NCI-H2081 treated with DMSO at 0.1 percent for 48 hours (cell line): ENCODE results near the gene PRKCA.

Source experiments
- DNase-seq: peaks from one replicate; lab custom pipeline; 2025; lab: John Stamatoyannopoulos, UW

Gene PRKCA

DNA sequence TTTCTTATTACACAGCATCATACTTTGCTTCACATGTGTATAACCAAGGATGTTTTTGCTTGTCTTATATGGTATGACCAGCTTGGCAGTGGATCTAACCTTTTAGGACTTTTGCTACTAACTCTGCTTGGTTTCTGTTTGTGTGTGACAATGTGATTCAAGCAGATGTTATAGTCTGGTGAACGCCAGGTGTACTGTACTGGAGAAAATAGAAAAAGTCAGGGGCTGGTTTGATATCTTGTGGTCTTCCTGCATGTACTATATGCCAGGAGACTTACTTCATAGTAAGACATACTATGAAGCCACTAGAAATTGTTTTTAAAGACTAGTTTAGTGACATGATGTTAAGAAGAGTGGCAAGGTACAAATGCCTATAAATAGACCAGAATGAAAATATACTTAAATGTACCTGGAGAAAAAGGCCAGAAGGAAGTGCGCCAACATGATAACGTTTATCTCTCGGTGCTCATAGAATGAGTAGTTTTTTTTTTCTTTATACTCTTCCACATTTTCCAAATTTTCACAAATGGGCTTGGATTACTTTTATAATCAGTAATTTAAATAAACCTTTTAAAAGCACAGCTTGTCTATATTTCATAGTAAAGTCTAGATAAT lies 112.3 kb downstream of the PRKCA start:
- DNase-seq = no peak

DNA sequence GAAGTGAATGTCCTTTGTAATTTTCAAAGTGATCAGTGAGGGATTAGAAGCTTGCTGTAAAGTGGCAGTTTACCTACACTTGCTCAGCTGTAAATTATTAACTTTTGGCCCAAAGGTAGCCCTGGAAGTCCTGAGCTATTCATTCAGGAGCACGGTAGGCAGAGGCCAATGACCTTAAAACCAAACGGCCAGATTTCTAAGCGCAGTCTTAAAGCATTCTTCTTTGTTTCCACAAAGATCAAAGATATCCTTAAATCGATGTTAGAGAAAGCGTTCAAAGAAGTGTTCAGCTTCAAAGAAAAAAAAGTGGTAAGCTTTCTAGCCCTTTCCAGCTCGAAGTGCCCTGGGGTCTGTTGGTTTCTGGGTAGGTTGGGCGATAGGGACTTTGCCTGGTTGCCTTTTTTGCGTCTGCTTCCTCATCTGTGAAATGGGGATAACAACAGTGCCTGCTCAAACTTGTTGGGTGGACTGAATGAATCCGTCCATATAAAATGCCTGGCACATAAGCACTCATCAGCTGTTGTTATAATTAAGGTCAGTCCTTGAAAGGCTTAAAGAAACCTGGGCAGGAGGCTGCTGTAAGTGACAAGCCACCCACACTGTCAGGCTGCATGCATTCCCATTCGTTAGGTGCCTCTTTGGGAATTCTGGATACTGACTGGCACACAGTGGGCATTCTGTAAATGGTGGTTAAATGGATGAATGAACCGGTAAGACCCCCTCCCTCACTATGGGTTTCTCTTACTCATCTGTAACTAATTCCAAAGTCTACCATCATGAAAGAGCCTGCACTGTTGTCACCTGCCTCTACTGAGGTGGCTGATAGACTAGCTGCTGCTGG lies 113.2 kb downstream of the PRKCA start:
- no peak for DNase-seq

DNA sequence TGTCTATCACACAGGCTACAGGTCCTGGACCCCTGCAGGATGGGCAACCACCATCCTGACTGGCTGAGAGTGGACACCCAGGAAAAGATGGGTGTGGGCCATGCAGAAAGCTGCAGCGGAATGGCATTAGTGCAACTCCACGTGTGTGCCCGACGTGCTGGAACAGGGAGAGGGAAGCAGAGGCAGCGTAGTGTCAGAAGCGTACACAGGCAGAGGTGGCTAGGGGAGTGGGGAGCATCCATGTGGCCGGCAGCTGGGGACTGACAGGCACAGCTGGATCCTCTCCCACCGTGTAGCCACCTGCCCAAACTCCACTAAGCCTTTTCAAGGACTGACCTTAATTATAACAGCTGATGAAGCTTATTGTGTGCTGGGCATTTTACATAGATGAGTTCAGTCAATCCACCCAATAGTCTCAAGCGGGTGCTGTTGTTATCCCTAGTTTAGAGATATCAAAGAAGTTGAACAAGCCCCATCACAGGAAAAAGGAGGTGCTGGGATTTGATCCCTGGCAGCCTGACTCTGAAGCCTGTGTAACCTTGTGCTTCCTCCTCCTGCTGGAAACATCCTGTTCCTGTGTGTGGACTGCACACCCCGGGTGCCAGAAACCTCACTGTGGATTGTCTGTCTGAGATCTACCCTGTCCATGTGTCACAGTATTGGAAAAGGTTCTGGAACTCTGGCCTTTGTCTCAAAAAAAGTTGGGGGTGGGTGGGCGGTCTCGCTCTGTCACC lies 114.0 kb downstream of the PRKCA start:
- DNase-seq = no peak

DNA sequence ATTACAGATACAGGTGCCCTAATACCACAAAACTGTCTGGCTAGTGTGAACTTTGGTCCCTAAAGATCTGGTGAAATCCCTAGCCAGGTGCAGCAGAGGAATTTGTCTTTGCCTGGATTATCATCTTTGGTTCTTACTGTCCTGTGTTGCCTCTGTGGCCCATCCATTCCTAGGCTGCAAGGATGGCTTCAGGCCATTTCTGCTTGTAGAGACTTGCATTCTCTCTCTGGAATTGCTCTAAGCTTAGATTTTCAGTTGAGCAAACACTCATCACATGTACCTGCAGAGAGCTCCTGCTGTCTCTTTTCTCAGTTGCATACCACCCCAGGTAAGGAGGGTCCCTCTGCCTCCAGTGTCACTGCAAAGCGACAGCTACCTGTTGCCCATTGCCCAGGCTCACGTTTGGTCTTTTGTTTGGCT lies 114.9 kb downstream of the PRKCA start:
- DNase-seq = no peak

DNA sequence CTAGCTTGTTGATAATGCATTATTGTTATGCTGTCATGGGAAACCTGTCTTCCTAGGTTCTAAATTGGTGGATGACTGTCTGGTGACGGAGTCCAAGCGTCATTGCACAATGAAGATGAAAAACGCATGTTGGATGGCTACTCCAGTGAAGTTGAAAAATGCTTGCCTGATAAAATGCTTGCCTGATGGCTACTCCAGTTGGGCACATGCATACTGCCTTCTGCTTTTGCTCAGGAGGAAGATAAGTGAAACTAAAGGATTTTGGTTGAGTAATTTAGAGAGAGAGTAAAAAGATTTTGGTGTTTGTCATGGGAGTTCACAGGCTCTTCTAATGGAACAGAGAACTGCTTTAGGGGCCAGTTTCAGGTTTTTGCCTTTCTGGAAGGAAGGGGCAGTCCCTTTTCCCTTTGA lies 118.6 kb downstream of the PRKCA start:
- no peak for DNase-seq

DNA sequence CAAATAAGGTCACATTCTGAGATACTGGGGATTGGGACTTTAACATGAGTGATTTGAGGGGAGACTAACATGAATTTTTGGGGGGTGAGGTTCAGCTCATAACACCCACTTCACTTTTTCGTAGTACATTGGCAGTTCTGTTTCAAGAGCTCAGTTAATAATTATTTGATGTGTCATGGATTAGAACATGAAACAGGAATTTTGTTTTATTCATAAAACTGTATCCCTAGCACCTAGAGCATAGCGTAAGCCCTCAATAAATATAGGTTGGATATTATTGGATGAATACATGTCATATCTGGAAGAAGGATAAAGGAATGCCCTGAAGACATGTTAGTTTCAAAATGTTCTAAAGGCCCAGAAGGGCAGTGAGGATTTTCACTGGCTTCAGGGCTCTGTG lies 119.8 kb downstream of the PRKCA start:
- DNase-seq = no peak

DNA sequence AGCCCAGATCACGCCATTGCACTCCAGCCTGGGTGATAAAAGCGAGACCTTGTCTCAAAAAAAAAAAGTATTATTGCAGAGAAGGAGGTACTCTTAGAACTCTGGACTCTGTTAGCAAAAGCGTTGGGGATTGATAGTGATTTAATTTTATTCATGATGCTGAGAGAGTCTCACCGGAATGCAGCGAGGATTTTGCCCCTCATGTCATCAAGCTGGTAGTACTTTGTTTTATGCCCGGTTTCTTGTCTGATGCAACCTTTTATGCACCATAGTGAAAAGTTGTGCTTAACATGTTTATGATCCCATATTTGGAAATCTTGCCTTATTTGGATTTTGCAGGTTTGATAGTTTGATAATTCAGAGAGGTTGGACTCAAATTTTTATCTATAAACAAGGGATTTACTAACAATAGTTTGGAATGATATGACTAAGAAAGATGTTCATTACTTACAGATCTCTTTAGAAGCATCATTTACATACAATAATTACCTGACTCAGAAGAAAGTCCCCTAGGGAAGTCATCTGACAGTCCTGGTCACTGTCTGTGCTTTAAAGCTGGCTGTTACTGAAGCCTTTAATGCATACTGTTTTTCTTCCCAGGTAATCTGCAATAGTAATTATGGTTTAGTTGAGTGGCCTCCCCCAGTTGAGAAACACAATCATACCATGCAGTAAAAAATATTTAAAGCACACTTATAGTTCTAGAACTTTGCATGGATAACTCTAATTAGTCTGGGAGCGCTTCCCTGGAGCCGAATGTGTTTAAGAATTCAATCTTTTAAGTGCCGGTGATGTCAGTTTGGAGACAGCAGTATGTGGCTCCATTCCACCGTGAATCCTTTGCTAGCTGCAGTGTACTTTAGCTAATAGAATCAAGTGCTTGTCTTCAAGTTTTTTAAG lies 120.9 kb downstream of the PRKCA start:
- DNase-seq = no peak

DNA sequence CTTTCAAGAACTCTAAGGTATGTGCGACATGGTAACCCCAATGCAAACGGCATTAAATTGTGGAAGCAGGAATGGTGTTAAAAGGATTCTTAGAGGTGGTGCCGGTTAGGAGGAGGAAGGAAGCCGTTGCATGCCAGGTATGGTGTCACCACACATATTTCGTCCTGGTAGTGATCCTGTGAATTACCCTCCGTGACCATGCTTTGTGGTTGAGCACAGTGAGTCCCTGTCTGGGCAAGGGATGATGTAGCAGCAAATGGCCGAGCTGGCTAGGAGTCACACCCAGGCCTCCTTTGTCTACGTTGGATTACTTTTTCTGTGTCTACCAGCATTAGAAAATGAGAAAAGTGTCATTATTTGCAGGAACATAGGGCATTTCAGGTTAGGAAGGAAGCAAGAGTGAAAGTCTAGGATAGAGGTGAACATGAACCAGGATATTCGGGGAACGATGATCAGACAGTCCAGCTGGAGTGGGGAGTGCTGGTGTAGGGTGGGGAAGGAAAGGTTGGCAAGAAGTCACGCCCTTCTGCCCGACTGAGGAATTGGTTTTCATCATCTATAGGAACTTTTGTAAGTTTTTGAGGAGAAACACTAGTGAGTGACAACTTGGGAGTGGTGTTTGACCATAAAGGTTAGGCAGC lies 123.5 kb downstream of the PRKCA start:
- DNase-seq = no peak

DNA sequence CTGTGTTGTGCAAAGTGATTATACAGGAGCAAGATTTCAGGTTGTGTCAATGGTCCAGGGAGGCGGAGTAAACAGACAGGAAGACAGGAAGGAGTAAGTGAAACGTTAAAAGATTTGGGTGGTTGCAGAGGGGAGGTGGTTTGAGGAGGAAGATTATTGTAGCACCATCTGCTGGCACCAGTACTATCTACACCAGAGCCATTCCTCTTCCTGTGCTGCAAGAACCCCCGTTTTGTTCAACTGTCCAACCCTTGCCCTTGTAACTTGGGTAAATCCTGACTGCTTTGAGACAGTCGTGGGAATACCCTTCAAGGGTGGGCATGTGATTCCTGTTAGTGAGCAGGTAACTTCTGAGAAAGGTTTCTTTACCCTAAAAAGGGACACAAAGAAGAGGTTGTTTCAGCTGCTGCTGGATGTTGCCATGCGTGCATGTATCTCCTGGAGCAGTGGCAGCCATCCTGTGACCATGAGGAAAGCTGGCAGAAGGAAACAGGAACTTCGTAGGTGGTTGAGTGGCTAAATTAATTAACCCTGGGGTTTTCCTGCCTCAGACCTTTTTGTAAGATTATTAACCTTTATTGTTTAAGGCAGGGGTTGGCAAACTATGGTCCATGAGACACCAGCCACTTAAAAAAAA lies 124.1 kb downstream of the PRKCA start:
- DNase-seq = no peak

DNA sequence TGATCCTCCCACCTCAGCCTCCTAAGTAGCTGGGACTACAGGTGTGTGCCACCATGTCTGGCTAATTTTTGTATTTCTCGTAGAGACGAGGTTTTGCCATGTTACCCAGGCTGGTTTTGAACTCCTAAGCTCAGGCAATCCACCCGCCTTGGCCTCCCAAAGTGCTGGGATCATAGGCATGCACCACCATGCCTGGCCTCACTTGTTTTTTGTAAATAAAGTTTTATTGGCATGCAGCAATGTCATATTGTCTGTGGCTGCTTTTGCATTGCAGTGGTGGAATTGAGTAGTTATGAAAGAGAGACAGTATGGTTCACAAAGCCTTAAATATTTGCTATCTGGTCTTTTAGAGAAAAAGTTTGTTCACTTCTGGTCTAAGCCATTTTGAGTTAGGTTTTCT lies 124.7 kb downstream of the PRKCA start:
- DNase-seq = no peak

DNA sequence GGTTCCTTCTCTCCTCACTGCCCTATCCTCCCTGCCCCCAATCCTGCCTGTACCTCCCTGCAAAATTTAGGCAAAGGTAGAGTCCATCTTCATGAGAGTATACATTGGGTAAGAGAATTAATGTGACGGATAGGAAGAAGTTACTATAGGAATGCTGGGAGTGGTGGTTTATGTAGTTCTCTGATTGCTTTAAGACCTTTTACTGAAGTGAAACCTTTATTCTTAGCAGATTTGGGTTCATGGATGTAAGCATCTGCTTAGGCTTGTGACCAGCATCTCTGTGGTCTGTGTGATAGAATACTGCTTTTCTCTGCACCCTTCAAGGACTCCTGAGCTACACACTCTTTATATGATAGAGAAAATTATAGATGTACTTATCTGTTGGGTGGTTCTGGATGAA lies 127.3 kb downstream of the PRKCA start:
- no peak for DNase-seq

DNA sequence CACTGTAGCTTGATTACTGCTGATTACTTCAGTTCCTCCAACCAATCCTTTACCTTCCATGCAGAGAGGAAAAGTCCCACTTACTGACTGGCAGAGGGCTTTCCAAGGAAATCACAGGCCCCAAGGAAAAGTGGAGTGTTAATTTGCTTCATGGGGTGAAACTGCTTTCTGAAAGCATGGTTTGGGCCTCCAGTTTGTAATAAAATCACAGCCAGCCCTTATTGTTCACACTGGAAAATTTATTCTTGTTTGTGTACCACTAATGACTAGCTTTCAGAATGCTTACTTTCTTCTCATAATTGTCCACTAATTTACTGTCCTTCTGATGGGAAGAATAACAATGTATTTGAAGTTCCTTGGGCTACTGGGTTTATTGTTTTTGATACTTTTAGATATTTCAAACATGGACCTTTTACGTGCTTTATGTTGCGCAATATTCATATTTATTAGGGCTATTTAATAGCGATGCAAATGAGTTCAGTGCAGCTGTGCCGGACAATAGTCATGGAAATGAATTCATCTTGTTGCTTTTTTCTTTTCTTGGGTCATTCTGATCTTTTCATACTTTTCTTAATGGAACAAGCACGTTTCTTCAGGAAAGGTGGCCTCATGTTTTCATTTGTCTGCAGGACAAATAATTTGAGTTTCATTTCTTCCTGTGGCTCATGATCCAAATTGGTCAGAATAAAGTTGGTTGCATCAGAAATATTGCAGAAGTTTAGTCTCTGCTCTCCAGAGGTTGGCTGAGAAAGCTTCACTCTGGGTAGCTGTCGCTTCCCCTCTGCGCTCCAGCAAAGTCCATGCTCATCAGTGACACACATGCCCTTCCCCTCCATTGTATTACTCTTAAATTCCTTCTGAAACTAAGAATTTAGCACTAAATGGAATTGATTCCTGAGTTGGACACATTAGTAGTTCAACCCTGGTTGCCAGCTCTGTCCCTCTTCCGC lies 128.7 kb downstream of the PRKCA start:
- DNase-seq = no peak

DNA sequence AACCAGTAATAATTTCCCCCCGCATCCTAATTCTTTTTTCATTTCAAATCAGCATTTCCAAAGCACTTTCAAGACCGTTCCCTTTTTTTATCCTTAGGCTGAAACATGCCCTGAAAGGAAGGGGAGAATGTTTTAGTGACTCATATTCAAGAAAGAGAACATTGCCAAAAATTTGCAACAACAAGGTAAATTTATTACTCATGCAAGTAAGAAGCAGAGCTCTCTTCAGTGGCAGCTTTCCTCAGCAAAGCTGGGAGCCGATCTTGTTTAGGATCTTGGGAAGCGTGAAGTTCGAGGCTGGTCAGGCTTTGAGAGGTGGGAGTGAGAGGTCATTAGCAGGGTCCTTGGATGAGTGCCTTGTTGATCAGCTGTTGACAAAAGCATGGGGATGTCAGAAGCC lies 129.5 kb downstream of the PRKCA start:
- no peak for DNase-seq

DNA sequence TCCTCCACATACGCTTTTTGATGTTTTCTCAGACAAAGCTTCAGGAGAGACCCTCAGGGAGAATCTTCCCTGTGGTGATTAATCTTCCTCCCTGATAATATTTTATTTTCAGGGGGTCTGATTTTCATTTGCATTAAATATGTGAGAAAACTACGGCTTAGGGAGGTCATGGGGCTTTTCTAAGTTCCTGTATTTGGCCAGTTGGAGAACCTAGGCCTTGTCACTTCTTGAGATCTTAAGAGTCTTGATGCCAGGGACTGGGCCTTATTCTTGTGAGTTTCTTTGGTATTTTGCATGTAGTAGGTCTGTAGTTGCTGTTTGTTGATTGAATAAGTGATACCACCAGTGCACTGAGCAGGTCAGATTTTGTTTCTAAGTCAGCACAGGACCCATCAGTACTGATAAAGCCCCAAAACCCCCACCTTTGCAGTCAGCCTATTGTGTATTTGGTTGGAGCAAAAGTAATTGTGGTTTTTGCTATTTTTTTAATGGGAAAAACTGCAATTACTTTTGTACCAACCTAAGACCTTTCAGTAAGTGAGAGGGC lies 130.1 kb downstream of the PRKCA start:
- no peak for DNase-seq

DNA sequence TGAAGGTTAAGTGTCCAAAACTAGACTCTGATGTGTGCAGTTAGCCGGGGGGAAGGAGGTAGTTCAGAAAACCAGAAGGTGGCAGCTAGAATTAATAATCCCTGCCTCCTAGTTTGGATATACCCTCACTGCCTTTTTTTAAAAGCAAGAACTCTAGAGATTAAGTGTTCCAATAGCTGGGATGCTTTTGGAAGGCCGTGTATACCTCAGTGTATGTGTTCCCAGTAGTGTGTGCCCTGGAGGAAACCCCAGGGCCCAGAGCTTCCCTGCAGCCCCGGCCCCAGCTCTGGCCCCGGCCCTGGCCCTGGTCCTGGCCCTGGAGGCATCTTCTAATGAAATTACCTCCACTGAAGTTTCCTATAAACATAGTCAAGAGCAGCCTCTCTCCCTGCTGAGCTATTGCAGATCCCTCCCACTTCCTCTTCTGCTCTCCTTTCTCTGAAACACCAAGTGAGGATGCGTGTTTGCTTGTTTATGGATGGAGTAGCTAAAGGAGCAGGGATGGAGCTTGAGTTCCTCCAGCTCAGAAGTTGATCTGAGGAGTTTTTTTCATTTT lies 130.7 kb downstream of the PRKCA start:
- DNase-seq = no peak

DNA sequence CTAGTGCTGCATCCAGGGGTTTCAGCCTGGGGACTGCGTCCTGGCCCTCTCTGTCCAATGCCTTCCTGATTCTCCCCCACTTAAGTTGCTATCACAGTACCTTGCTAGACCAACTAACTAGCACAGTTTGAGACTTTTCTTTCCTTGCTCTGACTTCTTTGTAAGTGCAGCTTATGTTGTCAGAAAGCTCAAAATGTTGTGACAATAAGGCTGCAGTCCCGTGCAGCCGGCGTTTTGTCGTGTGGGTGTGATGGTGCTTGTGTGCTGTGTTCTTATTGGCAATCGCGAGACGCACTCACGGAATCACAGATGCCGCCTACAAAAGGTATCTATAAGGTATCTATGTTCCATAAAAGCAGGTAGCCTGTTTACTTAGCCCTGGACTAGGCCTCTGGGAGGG lies 132.8 kb downstream of the PRKCA start:
- DNase-seq = no peak

DNA sequence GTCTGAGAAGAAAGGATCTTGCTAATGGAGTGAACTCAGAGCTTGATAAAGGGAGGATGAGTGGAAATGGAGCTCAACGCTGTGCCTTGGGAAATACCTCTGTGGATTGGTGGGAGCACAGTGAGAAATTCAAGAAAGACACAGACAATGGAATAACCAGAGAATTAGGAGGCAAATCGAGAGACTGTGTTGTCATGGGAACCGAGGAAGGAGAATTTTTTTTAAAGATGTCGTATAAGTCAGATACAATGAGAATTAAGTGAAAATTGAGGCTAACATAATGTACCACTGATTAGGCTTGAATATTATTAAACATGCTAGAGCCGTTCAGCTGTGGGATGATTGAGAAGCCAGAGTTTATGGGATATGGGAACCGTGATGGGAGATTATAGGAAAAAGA lies 134.2 kb downstream of the PRKCA start:
- no peak for DNase-seq

DNA sequence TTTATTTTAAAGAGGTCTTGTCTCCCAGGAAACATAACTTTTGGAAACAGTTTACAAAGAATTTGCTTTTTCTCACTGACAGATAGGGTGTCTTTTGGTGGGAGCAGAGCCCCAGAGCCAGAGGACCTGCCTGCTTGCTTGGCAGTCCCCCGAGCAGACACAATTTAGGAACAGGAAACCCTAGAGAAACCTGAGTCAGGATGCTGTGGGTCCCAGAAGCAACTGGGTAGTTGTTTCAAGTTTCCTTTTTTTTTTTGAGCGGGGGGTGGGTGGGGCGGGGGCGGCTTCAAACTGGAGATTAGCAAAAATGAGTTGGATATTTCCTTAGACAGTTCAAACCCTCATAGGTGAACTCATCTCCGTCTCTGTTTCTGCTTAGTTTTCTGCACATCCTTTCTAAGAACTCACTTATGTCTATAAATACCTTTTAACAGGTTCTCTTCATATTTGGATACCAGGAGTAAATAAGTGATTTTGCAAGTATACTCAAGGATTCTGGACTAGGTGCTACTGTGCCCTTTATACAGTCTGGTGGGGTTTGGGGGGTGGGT lies 135.1 kb downstream of the PRKCA start:
- no peak for DNase-seq

DNA sequence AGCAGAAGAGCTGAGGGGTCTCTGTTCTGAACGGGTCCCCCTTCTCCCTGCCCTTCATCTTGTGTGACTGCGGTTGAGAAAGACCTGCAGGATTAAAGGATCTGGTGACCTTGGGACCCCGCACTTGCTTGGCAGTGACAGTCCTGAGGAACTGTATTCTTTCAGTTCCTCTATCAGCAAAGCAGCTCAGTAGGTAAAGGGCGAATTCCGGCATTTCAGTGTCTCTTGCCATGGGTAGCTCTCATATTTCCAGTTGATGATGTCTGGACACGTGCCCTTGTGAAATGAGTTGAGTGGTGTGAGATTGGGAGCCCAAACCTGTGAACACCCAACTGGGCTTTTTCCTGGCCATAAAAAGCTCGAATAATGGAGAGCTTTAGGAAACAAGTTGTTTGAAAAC lies 135.7 kb downstream of the PRKCA start:
- no peak for DNase-seq
